Measurements from ENCODE around the gene RPN1.

Gene RPN1

GRCh38 chr3:128576290-128576689 is 74.3 kb downstream of the RPN1 start:
- DNase-seq = no peak

GRCh38 chr3:128575777-128576176 is 74.8 kb downstream of the RPN1 start:
- DNase-seq = no peak

- DNase-seq = no peak
Measured at GRCh38 chr3:128573707-128574162, 76.9 kb downstream of the RPN1 start.

- DNase-seq = no peak
Measured at GRCh38 chr3:128573160-128573559, 77.5 kb downstream of the RPN1 start.

- DNase-seq = peak; percentile 42
Measured at GRCh38 chr3:128572644-128573105, 77.9 kb downstream of the RPN1 start.

GRCh38 chr3:128572013-128572412 is 78.6 kb downstream of the RPN1 start:
- no peak for DNase-seq
